ELF-1 (cell line): Measurements from ENCODE around the gene PTPN14.
A peak's percentile ranks its signal among the peaks of the same experiment; 100 is the strongest.

Experiments used
- DNase-seq: peaks from one replicate; pipeline ENCODE4 v3.0.0-alpha.2; 2016; ENCODE audit warnings: low read depth, low spot score

The PTPN14 gene

DNA sequence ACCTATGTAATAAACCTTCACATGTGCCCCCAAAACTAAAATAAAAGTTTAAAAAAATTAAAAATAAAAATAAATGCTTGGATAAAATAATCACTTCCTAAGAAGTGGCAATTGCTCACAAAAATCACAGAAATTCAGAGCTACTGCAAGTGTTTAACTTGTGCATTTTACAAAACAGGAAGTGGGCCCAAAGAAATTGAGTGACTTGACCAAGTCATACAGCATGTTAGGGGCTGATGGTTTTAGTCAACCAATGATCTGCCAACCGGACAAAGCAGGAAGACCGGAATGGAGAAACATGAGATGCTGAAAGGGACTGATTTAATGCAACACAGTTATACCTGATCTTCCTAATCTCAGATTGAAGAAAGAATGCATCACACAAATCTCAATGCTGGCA is 173.9 kb downstream of the PTPN14 start:
- DNase-seq: no peak

DNA sequence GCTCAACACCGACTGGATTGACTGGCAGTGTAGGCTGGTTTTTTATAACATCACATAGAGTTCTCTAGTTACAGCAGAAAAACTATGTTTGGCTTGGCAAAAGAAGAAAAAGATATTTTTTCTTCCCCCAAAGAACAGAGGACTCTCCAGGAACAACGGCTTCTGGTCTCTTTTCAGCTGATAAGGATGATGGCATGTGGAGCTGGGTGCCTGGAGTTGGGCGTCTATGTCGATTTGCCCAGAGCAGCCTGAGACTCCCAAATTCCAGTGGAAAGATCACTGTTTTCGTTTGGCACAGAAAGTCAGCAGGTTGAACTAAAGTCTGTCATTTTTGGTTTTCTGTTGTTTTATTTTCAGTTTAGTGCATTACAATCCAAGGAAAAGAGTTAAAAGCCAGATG is 179.3 kb downstream of the PTPN14 start:
- DNase-seq: no peak

DNA sequence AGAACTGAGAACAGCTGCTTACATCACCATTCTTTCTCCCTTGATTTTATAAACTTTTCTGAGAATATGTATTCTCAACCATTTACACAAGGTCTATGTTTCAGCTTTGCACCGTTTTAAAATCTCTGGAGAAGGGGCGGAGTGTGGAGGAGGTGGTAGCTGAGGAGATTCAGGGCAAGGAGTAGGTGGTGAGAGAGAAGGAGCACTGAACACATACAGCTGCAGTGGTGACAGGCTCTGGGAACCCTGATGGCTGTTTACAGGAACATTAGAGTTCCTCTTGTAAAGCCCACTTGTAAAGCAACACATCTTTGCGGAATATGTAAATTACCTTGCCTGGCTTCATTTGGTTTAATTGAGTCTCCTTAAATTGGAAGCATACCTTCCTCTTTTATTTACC is 180.8 kb downstream of the PTPN14 start:
- DNase-seq: no peak

DNA sequence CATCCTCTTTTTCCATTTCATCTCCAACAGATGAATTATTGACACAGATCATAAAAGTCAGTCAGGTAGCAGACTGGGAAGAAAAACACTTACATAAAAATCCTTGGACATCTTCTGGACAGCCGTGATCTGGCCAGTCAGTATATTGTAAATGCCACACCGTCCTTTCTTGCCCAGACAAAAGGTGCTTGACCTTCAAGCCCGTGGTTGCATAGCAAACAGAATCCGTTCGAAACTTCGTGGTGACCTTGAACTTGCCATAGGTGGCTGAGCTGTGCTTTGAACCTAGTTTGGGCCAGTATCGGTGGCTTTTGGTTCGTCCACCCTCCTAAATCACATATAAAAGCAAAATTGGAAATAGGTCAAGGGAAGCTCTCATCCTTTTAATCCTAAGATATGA is 182.0 kb downstream of the PTPN14 start:
- no peak for DNase-seq

DNA sequence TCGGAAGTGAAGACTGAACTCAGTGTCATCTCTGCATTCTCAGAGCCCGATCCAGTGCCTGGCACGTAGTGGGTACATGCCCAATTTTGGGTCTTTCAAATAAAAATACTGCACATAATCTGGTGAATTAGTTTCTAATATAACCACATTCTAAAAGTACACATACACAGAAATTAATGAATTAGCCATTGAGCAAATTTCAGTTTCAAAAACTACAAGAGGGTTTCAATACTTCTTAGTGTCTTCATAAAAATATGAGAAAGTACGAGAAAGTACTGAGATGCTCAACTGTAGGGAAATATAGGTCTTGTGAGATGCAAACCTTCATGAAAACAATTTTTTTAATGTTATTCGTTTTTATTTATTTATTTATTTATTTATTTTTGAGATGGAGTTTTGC is 183.6 kb downstream of the PTPN14 start:
- no peak for DNase-seq

DNA sequence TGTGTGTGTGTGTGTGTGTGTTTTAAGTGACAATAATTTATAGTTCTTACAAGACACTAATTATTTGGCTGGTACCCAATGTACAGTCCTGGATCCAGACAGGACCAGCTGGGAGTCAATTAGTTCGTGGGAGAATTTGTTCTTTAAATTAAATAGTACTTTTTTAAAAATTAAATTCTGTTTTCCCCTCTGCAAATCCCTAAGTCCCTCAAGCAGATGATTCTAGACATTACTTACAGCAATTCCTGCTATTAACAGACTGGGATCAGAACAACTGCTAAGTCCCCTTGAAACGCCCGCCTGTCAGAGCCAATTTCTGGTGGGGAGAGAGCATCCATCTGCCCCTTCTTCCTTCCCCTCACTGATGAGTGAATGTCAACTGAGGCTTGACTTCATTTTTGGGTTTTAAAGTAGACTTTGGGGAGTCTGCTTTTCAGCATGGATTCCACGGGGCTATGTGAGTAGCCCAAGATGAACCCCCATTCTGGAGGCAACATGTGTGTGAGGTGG is 186.6 kb downstream of the PTPN14 start:
- DNase-seq: no peak

DNA sequence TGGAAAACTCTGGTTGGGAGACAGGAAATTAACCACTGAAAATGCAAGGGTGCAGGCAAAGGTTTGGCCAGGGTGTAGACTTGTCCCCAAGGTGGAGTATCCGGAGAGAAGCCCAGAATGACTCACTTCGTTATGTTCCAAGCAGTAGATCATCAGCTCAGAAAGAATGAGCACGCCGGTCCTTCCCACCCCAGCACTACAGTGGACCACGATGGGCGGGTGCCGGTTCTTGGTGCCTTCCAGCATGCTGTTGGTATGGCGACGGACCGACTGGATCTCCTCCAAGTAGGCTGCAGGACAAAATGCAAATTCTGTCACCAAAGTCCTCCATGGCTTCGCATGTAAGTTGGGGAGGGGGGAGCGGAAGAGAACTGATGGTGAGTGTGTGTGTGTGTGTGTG is 187.0 kb downstream of the PTPN14 start:
- DNase-seq: no peak

DNA sequence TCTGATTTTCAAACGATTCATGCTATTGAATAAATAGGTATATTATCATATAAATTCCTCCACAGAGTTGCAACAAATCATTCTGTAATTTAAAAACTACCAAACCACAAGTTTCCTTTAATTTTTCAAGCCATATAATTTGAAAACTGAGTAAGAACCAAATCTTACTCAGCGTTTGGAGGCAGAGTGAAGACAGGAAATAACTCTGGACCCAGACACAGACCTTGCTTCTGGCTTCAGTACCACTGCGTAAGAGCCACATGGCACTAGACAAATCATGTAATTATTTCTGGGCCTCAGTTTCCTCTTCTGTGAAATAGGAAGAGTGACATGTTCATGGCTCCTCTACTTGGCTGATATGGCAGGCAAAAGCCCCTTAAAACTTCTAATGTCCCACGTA is 188.0 kb downstream of the PTPN14 start:
- no peak for DNase-seq

DNA sequence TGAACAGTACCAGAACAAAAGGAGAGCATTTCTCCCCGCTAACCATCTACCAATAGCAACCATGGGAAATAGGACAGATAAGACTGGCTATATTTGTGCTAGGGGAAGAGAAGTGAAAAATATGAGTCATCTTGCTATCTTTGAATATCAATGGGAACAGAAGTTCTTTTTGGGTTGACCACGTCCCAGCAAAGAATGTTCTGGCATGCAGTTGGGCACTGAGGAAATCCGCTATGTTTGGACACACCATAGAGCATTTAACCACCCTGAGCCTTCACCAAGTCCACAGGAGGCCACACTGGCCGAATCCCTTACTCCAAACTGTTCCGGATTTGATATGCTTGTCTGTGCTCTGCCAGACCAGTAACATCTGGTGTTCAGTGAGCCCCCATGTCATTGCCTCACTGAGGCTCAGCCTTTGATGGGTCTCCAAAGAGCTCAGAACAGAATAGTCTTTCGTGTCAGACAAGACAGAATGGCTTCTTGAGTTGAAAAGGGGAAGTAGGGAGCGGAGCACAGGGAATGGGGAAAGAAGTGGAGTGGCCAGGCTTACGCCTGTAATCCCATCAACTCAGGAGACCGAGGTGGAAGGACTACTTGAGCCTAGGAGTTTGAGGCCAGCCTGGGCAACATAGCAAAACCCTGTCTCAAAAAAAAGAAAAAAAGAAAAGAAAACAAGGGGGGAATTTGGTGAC is 189.1 kb downstream of the PTPN14 start:
- no peak for DNase-seq

DNA sequence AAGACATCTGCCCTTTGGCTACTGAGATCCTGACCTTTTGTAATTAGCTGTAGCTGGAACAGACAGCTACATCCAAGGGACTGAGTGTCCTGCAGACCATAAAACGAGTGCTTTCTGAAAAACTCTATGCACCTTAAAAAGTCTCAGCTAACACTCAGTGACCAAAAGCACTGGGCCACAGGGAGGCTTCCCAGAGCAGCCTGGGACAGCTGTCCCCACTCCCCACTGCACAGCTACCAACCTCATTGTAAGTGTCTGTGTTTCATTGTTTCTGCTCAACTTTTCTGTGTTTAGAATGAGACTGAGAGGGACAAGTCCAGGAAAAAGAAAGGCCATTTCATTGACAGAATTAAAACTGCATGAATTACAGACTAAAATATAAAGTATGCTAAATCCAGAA is 189.8 kb downstream of the PTPN14 start:
- DNase-seq: no peak

DNA sequence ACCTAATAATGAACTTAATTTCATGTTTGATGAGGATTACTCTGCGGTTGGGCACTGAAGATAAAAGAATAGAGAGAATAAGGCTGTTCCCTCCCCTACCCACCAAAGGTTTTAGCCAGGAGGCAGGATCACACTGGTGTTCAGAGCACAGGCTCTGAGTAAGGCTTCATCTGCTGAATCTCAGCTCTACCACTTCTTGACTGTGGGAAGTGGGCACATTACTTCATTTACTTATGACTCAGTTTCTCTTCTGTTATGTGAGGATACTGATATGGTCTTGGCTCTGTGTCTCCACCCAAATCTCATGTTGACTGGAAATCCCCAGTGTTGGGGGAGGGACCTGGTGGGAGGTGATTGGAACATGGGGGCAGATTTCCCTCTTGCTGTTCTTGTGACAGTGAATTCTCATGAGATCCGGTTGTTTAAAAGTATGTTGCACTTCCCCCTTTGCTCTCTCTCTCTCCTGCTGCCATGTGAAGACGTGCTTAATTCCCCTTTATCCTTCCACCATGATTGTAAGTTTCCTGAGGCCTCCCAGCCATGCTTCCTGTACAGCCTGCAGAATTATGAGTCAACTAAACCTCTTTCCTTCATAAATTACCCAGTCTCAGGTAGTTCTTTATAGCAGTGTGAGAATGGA is 190.8 kb downstream of the PTPN14 start:
- no peak for DNase-seq

DNA sequence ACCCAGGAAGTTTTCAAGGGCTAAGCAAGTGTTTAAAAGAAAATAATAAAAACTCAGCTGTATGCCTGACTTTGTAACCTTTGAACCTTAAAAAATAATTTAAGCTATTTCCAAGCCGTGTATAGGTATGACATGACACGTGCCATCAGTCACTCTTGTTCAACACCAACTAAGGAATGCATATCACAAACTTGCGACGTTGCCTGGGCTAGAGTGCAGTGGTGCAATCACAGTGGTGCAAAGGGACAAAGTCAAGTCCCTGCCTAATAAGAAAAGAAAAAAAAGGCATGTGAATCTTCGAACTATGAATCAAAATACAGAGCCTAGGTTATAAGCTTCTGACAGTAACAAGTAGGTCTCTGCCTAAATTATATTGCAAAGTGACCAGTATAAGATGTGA is 191.3 kb downstream of the PTPN14 start:
- DNase-seq: no peak

DNA sequence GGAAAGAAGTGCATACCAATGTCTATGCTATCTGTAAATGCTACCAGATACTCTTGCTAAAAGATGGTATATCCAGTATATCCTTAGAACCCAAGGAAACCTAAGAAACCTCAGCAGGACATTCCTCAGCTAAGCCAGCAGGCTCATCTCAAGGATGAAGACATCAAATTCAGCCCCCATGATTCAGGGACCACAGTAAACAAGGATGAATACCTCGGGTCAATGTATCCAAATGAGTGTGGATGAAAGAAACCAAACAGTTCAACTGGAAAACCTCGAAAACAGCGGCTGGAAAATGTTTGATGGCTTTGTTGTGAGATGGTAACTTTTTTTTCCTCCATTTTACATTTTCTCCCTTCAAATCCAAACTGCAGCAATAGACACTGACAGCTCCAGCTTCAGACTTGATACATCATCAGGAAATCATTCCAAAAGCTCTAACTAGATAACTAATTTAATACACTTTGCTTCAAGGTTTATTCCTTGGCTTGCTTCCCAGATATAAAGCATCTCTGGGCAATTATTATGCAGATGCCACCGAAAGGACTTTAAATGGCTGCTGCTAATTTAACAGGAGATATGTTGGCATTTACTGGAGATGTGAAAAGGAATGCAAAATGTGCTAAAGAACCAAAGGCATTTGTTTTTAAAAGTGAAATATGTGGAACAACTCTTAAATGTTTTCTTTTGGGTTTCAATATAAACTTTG is 196.8 kb downstream of the PTPN14 start:
- DNase-seq: no peak

DNA sequence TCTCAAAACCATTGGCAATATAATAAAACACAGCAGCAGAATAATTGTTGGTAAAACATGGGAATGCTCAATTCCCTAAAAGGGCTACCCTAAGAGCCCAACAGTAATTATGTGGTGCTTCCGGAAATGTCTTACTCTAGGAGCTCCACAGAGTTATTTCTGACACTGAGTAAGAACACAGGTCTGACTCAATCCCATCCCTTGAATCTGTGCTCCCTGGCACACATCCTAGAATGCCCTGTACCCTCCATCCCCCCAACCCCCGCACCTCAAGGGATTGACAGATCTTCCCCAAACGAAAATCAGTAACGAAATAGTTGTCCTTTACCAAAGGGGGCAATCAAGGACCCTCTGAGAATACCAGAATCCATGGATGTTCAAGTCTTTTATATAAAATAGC is 198.6 kb downstream of the PTPN14 start:
- no peak for DNase-seq

DNA sequence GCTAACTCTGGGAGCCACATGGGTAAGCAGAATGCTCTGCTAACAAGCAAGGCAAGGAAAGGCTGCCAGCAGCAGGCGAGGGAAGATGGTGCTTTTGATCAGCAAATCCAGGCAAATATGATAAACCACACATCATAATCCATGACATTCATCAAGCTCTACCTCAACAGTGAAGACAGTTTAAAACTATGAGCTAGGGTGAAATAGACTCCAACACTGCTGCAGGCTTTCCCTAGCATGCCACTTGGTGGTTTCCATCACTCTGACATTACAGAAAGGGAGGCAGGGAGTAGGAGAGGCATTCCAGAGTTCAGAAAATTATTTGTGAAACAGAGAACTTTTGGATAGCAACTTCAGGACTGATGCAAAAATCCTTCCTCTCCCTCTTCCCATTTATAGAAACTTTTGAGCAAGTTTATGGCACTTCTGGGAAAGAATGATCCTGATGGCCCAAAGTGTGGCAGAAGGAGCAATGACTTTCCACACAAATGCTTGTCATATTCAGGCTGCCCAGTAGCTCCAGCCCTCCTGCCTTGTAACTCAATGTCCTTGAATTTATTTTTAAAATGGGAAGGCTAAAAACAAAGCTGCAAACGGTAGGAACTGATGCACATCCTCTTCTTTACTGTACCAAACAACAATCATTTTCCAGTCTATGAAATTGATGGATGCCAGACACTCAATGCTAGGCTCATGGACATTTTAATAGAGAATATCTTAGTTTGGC is 199.7 kb downstream of the PTPN14 start:
- no peak for DNase-seq

DNA sequence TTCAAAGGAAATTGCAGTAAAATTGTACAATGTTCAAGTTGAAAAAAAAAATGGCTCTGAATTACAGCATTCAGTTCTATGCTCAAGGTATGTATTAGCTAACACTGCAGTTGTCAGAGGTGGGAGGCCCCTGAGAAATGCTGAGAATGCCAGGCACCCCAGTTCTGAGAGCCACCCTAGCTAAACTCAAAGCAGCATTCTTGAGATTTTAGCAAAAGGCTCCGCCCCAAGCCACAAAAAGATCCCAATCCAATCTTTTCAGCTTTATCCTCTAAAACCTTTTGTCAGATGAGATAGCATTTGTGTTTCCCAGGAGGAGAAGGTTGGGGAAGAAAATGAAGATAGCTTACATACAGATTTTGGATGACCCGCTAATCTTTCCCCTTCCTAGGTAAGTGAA is 201.6 kb downstream of the PTPN14 start:
- peak; percentile 42 for DNase-seq

DNA sequence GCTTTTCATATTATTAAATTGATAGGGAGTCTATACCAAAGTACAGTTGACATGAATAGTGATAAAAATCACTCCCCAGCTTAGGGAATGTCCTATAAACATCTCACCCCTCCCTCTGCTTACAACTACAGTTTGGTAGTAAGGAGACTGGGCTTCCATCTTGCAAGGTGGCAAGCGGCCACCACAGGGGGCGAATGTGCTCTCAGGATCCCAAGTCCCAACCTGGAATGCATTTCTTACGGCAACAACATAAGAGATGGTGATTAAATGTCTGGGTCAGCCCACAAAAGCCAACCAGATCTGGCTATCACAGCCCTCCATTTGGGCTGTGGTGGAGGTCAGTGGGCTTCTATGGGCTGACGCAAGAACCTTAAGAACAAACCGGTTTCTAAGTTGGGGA is 202.4 kb downstream of the PTPN14 start:
- DNase-seq: no peak

DNA sequence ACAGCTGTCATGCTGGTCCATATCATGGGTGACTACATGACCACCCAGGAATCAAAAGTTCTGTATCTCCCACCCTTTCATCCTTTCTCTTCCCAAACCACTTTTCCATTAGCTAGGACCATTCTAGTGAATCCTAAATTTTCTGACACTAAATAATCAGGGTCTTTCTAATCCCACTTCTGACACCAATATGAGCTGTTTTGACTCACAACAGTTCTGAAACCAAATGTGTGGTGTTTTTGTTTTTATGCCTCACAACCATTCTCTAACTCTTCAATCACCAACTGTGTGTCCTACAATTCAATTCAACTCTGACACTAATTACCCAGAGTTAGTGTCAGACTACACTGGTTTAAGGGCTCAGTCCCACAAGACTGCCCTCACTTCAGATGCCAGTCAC is 206.5 kb downstream of the PTPN14 start:
- no peak for DNase-seq

DNA sequence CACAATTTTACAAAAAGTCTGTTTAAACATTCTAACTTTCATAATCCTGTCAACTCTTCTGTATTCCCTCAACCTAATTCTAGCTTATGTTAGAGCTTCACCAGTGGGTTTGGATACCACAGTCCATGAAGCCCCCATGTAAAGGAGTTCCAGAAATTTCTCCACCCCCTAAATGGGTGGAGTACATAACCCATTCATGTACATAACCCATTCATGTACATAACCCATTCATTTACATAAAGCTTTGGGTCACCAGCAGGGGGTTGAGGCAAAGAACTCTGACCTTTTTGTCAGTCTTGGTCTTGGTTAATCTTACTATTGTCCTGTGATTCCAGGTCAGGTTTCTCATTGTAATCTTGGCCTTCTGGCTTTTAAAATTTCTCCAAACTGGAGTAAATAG is 208.9 kb downstream of the PTPN14 start:
- no peak for DNase-seq

DNA sequence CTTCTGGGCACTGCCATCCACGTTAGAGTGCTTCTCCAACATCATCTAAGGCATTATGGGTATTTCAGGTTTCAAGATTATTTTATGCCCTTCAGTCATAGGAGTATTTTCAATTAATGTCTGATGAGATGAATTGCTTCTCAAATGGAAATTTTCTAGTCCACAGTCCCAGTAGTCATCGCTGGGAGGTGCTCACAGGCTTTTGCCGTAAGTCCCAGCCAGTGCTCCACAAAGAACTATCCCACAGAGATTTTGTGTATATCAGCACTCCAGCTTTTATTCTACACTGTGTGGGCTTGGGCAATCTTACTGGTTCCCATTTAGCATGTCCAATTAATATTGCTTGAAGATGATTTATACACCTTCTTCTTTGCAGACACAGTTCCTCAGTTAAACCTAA is 209.5 kb downstream of the PTPN14 start:
- no peak for DNase-seq

DNA sequence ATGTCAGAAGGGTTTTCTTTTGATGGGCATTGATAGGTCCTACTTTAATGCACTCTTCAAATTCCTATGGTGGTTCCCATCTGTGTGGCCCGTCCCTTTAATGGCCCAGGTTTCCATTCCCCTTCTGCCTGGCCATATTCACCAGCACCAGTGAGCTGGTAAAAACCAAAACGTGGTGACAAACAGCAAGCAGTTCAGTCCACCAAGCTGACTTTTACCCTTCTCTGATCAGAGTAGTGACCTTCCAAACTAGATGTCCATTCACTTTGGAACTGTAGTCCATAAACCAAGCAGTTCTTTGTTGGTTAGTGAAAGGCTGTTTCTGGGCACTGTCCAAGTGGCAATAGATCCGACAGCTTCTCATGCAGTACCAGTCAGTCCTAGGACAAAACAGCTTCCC is 209.9 kb downstream of the PTPN14 start:
- no peak for DNase-seq

DNA sequence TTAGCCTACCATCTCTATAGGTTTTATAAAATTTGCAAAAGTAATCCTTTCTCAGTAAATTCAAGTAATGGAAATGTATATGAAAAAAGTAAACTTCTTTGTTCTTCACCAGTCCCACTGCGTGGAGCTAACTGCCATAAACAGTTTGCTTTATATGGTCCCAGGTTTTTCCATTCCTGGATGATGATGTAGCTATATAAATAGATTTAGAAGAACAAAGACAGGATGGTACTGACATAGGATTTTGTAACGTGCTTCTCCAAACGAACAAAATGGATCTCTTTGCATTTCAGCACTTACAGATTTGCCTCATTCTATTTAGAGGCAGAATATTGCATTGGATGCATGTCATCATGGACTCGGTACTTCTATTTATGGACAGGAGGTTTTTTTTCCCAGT is 213.2 kb downstream of the PTPN14 start:
- no peak for DNase-seq
